Activated effector memory CD4-positive, alpha-beta T cell treated with anti-CD3 and anti-CD28 coated beads, Interleukin-2, amount 50 U/mL, for 16 hours (primary cell): ENCODE measurements around the gene EMCN.
"Not testable (repeated sequence)": the region's sequence is repeated elsewhere in the genome, so short reads cannot be mapped to it uniquely, and the experiment has no call there.

Experiments used
- DNase-seq: peaks from one replicate; pipeline ENCODE4 v3.0.0-alpha.2; 2020

EMCN gene, protein sequence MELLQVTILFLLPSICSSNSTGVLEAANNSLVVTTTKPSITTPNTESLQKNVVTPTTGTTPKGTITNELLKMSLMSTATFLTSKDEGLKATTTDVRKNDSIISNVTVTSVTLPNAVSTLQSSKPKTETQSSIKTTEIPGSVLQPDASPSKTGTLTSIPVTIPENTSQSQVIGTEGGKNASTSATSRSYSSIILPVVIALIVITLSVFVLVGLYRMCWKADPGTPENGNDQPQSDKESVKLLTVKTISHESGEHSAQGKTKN

DNA sequence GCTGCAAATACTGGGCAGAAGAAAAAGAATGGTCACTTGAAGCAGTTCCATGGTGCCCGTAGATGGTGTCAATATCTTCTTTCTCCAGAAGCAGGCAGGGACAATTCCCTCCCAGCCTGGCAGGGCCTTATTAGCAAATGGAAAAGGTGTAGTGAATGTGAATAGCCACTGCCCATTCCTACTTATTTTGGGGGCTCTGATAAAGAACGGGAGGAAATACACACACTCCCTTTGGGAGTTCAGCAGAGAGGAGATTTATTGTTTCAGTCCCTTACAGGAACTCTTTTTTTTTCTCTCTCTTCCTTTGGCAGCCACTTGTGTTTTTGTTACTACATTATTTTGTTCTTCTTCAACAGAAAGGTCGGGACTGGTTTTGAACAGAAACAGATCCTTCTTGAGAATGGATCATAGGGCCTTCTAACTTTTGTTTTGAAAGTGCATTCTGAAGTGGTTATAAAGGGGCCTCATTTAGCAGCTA is at the start of gene EMCN:
EMCN (minus strand) TSS at position 159 of the 478 bp plus-strand sequence; CDS start at position 51, 108 bp downstream.
- DNase-seq = no peak

DNA sequence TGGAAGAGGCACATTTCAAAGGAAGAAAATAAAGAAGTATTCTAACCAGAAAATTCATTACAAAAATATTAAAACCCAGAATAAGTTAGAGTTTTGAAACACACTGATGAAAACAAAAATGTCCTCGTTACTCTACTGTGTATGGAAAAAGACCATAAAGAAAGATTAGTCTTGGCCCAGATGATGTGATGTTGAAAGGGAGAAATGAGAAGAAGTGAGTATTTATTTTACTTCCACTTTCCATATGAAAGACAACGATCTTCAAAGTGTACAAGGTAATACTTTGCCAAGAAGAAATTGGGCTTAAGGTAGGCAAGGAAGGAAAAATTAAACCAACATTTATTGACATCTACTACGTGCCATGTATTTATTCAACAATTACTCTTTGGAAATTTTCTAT is 48.6 kb upstream of the EMCN start:
- DNase-seq = no peak

DNA sequence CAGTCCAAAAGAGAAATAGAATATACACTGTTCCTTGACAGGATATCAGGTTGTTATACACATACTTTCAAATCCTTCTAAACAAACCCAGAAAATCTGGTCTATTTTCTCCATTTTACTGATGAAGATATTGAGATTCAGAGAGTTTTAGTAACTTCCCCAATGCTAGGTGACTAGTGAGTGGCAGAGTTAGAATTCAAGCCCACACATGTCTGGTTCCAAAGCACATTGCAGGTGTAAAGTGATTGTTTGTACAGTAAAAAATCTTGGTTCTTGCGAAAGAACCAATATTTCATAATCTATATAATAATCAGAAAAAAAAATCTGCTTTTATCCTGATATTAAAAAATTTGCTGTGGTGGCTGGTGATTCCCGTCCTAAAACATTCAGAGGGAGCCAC is 39.5 kb upstream of the EMCN start:
- DNase-seq = no peak

DNA sequence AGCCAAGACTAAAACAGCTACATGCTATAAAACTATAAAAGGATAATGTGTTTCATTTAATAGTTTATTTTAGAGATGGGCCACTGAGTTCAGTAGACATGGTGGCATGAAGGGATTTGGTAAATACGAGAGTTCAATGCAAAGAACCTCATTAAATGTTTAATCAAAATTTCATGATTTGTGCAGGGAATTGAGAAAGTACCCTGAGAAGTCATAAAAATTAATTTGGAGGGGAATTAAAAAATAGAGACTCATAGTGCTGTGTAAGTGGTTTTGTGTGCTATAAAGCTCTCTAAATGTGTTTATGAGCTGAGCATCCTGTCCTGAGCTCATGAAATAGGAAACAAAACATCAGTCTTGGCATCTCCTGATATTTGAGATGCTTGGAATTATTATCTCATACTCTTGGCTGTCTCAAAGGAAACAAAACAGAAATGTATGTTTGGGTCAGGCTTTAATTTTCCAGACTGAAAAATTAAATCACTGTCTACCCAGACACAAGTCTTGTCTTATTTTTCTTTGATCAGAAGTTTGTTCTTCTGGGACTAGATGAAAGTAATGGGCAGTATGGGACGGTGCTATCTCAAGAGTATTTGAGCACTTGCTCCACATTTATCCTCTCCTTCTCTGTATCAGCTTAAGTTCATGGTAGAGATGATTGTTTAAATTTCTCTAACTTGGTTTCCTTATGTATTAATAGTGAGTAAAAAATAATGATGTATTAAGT is 38.0 kb upstream of the EMCN start:
- no peak for DNase-seq

DNA sequence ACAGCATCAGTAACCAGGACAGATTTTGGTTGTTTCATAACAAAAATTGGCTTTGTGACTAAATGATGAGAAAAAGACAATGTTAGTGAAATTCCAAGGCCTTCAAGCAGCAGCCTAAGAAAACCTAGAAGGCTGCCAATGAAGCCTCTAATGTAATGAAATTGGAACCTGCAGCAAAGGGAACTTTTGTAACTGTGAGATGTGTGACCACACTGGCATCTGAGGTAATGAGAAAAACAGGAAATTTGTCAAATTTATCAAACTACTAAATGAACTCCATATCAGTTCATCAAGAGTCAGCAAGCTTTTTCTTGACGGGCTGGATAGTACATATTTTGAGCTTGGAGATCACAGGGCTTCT is 30.4 kb upstream of the EMCN start:
- no peak for DNase-seq

DNA sequence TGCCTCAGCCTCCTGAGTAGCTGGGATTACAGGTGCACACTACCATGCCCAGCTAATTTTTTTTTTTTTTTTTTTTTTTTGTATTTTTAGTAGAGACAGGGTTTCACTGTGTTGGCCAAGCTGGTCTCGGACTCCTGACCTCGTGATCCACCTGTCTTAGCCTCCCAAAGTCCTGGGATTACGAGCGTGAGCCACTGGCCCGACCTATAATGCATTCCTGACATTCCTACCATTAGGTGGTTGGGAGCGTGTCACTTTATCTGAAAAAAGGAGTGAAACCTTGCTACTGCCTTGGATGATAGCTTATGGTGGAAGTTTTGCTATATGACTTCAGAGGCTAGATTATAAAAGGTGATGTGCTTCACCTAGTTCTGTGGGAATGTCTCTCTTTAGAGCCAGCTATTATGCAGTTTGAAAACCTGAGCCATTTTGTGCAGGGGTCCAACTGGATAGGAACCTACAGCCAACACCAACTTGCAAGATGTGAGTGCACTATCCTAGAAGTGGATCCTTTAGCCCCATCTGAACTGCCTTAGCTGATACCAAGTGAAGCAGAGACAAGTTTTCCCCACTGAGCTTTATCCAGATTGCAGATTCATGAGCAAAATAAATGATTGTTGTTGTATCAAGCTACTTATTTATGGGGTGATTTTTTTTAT is 29.8 kb upstream of the EMCN start:
- no peak for DNase-seq

DNA sequence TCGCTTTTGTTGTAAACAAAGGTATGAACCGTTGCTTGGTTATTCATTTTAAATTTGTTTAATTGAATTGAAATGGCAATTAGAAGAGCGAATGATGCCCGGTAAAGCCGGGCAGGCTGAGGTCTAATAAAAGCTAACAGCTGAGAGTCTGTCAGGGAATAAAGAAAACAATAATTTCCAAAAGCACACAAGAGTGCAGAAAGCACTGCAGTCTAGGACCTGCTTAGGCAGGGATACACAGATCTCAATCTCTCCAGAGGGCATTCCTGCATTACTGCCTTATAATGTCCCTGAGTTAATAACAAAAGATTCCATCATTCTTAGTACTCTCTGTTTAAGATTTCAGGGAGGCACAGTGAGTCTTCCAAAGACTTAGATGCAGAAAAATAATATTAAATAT is 27.6 kb upstream of the EMCN start:
- DNase-seq = no peak

DNA sequence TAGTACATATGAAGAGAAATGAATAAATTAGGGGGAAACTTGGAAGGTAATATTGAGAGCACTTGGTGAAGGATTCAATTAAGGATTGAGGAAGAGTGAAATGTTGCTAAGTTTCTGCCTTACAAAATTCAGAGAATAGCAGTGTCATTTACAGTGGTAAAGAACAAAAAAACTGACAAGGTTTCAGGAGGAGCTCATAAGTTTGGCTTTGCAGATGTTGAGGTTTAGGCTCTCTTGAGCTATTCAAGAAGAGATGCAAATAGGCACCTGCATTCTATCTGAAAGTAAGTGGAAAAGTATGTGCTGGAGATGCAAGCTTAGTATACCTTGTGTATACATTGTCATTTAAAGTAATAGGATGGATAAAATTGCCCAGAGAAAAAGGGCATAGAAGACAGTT is 22.3 kb upstream of the EMCN start:
- DNase-seq = no peak

DNA sequence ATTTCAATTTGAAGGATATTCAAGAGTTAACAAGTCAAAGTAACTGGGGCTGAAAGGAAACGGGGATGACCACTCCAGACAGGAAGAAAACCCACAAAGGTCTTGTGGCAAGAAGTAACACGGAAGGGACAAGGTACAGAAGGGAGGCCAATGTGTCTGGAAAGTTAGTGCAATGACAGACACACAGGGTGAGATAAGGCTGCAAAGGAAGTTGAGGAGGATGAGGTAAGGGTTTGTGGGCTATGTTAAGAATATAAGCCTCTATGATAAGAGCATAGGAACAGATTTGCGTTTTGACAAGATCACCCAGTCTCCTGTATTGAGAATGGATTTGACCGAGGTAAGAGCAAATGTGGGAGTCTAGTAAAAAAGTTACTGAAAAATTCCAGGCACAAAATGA is 21.9 kb upstream of the EMCN start:
- DNase-seq = no peak

DNA sequence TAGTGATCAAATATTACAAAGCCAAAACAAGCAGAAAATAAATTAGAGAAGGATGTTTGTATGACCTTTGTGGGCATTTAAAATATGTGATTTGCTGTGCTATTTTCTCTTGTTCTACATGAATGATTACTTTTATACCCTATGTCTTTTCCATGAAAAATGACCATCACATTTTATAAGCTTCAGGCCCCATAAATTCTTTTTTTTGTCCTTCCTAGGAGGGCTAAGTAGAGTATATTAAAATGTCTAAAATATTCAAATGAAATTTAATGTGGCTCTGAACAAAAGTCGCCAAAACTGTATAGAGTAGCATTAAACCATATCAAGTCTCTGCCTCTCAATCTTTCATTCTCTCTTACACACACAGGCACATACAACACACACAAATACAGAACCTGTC is 15.9 kb upstream of the EMCN start:
- no peak for DNase-seq

DNA sequence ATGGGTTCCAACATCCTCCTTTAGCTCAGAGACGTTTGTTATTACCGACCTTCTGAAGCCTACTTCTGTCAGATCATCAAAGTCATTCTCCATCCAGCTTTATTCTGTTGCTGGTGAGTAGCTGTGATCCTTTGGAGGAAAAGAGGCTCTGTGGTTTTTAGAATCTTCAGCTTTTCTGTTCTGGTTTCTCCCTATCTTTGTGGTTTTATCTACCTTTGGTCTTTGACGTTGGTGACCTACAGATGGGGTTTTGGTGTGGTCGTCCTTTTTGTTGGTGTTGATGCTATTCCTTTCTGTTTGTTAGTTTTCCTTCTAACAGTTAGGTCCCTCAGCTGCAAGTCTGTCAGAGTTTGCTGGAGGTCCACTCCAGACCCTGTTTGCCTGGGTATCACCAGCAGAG is 12.3 kb upstream of the EMCN start:
- DNase-seq = not testable (repeated sequence)

DNA sequence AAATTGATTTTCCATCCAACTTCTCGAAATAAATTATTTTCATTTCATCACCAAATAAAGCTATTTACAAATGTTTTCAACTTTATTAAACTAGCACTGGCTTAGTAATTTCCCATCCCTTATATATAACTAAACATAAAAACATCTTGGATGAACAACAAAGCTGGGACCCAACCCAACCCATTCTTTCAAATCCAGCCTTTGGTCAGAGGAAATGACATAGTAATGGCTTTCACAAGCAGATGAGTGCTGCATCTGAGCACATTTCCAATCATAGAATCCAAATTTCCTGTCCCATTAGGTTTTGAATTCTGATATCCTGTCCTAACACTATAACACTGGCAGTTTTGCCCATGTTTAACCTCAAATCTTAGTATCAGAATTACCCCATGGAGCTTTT is 7.9 kb upstream of the EMCN start:
- DNase-seq = no peak

DNA sequence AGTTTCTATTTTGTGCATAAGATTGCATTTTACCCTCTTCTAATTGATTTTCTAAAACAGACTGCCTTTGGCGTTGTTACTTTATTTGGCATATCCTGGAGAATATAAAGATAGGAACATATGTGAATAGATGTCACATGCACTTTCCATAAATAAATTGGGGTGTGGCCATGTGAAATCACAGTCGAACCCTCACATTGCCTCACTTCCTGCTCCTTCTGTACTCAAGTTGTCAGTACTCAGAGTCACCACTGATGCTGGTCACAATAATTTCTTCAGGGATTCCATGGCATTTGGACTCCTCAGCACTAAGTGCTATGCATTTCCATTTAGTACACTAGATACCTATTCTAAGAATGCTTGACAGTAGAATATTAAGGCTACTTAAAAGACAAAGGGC is 1.4 kb upstream of the EMCN start:
- DNase-seq = no peak

DNA sequence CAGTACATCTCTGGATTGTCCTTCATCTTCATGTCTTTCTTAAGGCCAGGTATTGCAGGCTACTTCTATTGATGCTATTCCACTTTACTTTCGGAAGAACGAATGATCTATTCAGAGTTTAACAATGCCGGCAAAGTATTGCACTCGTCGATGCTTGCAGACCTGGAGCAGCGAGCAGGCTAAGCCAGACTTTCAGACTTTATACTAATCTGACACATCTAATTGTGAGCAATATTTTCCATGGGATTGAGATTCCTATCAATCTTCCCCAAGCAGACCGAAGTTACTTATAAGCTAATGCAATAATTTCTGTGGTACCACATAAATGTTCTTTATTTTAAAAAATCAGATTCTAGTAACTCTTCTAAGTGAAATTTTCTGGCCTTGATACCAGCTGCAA is 1.6 kb downstream of the EMCN start:
- no peak for DNase-seq

DNA sequence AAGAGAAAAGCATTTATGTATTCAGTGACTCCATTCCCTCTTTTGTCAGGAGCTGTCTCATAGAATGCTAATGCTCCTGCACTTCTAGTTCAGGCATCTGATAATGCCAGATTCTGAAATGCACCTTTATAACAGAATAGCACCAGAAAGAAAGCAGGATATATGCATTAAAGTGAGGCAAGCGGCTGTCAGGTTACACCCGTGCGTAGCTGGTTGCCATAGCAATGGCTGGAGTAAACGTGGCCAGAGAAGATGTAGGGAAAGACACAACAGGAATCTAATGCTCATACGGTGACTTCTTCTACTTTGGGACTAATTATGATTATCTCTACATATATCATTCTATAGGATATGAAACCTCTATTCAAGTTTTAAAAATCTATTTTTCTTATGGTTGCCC is 5.9 kb downstream of the EMCN start:
- no peak for DNase-seq

DNA sequence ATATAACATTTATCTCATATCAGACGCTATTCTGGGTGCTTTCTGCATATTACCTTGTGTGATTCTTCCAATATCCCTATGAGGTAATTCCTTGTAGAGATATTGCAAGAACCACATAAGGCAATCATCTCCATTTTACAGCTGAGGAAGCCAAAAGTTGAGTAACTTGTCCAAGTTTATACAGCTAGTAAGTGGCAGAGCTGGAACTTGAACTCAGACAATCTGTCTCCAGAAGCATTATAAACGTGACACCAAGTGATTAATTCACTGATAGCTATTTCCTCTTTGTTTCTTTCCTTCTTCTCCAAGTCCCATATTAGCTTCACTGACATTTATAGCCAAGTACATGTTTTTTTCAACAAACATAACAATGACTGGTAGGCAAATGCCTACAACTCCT is 7.3 kb downstream of the EMCN start:
- DNase-seq = no peak

DNA sequence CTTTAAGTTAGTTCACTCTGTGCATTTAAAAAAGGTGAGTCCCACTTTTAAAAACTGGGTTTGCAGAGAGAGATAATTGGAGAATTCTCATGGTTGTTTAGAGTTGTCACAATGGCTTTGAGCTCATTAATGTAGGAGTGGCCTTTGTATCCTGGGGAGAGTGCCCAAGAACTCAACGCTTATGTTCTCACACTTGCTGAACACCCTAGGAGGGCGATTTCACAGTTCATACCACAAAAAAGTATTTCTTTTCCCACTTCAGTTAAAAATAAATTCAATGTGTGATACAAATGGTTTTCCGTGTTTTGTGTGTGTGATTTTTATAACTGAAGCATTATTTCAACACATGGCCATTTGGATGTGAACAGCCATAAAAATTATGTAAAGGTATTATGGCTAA is 8.4 kb downstream of the EMCN start:
- no peak for DNase-seq

DNA sequence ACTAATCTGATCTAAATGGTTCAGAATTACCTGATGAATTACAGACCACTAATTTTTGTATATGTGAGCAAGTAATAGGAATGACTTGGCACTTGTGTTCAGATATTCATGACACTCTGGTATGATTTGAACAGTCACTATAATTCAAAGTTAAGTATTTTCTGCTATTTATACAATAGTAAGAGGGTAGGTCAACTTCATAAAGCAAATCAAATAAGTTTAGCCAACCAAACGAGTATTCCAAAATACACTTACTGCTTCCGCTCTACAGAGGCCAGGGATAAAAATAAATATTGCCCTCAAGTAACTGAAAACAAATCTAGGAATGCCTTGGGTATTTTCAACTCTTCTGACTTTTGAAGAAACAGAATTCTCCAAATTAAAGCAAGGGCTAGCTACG is 9.1 kb downstream of the EMCN start:
- no peak for DNase-seq

DNA sequence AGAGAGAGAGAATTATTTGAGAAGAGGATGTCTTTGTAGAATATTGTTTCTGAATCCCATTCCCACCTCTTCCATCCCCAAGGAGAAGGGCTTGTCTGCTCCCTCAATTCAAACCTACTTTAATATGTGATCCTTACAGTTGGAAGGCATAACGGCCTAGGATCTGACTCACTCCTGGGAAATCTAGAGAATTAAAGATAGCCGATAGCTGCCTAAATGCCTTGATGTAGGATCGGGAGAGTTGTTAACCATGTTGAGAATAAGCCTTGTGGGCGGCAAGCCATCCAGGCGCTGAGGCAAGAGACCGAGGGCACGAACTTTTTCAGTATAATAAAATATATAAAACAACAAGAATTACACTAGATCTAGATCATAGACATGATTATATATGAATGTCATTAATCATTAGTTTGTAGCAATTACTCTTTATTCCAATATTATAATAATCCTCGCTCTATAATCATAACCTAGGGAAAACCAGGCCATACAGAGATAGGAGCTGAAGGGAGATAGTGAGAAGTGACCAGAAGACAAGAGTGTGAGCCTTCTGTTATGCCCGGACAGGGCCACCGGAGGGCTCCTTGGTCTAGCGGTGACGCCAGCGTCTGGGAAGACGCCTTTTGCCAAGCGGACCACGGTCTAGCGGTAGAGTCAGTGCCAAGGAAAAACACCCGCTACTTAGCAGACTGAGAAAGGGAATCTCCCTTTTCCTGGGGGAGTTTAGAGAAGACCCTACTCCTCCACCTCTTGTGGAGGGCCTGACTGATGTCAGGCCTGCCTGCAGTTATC is 13.5 kb downstream of the EMCN start:
- no peak for DNase-seq

DNA sequence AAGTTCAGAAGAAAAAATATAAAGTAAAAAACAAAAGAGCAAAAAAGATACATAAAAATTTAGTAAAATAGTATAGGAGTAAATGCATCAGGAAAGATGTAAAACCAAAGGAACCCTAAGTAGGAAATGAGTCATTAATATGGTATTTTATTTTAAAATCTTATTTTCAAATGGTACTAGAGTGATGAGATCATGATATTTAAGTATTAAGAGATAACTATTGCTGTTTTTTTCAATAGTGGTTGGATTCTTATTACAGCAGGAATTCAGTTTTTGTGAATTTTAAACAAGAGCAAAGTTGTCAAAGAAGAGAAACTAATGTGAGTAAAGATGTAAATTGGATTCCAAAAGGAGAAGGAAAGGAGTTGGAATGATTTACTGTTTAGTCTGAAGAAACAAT is 20.0 kb downstream of the EMCN start:
- DNase-seq = no peak

DNA sequence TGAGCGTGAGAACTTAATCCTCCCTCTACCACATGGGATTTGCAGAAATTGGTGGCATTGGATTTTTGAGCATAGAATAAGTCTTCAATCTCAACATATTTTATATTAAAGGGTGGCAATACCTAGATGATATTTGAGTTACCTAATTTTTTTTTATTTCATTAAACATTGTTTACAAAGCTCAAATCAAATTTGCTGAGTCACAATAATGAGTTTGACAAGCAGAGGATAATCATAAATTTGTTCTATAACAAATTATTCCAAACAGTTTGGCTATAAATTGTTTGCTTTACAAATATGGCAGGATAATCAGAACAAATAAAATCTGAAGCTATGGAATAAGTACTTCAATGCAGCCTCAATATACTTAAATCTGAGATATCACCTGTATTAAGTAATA is 22.7 kb downstream of the EMCN start:
- DNase-seq = no peak

DNA sequence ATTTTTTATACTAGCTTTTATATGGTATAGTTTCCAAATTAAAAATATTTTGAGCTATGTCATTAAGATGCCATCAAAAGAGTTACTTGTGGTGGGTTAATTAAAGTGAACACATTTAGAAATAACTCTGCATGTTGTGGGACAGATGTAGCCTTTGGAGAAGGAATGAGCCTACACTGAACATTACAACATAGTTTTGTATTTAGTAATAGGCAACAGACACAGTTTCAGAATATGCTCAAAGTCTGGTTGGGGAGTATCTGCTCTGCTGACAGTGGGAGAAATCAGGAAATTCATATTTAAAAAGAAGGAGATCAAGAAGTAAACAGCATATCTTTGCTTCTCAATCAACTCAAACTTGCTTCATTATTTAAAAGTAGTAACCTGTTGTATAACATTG is 23.7 kb downstream of the EMCN start:
- no peak for DNase-seq

DNA sequence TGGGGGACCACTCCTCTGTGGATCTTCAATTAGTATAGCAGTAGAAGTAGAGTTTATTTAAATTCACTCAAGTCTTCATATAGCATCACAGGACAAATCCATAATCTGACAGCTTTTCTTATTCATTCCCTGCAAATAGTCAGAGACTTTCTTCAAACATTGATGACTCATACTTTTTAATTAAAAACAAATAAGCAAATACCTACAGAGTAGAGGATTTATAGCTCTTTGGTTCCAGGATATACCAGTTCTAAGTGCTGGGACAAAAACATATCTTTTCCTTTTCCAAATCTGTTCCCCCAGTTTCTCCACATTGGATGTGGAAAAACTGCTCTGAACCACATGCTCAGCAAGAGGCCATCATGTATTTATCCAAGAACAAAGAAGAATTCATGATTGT is 24.1 kb downstream of the EMCN start:
- no peak for DNase-seq

DNA sequence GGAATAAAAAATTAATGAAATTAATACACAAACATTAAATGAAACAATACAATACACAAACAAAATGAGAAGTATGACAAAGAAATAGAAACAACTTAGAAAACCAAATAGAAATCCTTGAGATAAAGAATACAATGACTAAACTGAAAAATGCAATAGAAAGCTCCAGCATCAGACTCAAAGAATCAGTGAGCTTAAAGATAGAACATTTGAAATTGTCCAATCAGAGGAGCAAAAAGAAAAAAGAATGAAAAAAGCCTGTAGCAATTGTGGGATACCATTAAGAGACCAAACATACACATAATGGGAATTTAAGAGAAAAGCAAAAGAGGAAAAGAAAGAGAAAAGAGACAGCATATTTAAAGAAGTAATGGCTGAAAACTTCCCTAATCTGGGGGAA is 25.7 kb downstream of the EMCN start:
- DNase-seq = no peak
